Naive thymus-derived CD4-positive, alpha-beta T cell (primary cell): Measurements from ENCODE around the gene ADAMTS20. TPM values are rescaled to one million over a fixed set of nuclear protein-coding genes. Genes with fewer than 3 reads are reported as not detected.

Source experiments
- ATAC-seq: fragments of 150-1000 bp; cut with Tn5 transposase; 2 replicates; pipeline ENCODE4 v1.10.0; 2021; ENCODE audit warnings: mild to moderate bottlenecking, moderate library complexity
- CTCF ChIA-PET: fragments of 350-600 bp; sonication (Branson Sonifier 250); formaldehyde crosslinking; loops from one replicate; lab custom pipeline; 2021; ENCODE audit warnings: antibody characterized with exemption; lab: Charles Lee
- POLR2A ChIA-PET: fragments of 350-600 bp; sonication (Branson Sonifier 250); formaldehyde crosslinking; loops from one replicate; lab custom pipeline; 2021; ENCODE audit warnings: antibody characterized with exemption, inconsistent platforms; lab: Charles Lee
- DNase-seq, 9 donors: peaks; one replicate each; pipeline versions ENCODE4 v3.0.0 to v3.0.0-alpha.2; 2020 to 2022; ENCODE audit warnings: mixed read lengths in 1 of 9
- H3K27ac ChIP-seq: one replicate; pipeline ENCODE4 v1.7.0; 2013; ENCODE audit warnings: mild to moderate bottlenecking, low read depth, low read length, moderate library complexity
- H3K27me3 ChIP-seq, 2 donors: one replicate each; pipeline ENCODE4 v1.7.0; 2013; ENCODE audit warnings: low read length in 2 of 2, mild to moderate bottlenecking in 2 of 2, moderate library complexity in 2 of 2; ENCODE audit not compliant: control insufficient read depth in 2 of 2, insufficient read depth in 2 of 2
- H3K36me3 ChIP-seq, 3 experiments: 1 replicate in 2 of 3; 2 replicates in 1 of 3; pipeline ENCODE4 v1.7.0; 2013; ENCODE audit warnings: low read length in 3 of 3, mild to moderate bottlenecking in 3 of 3, moderate library complexity in 1 of 3; ENCODE audit not compliant: insufficient read depth in 3 of 3, control insufficient read depth in 2 of 3
- H3K4me1 ChIP-seq, 2 donors: one replicate each; pipeline ENCODE4 v1.7.0; 2013; ENCODE audit warnings: low read length in 2 of 2, mild to moderate bottlenecking in 2 of 2, moderate library complexity in 1 of 2; ENCODE audit not compliant: control insufficient read depth in 2 of 2, insufficient read depth in 2 of 2
- H3K4me3 ChIP-seq: 2 replicates; pipeline ENCODE4 v1.7.0; 2013; ENCODE audit warnings: mild to moderate bottlenecking, low read length
- H3K9me3 ChIP-seq, 3 experiments: 1 replicate in 2 of 3; 2 replicates in 1 of 3; pipeline ENCODE4 v1.7.0; 2013; ENCODE audit warnings: low read length in 3 of 3; ENCODE audit not compliant: control insufficient read depth in 2 of 3
- H3K27ac Mint-ChIP-seq, 9 donors: one replicate each; pipeline ENCODE4 v1.8.0; 2020 to 2022; ENCODE audit warnings: mixed read lengths in 9 of 9, mild to moderate bottlenecking in 8 of 9, moderate library complexity in 5 of 9, inconsistent platforms in 2 of 9
- H3K27me3 Mint-ChIP-seq, 5 donors: one replicate each; pipeline ENCODE4 v1.8.0; 2021 to 2022; ENCODE audit warnings: mixed read lengths in 5 of 5, mild to moderate bottlenecking in 1 of 5
- H3K36me3 Mint-ChIP-seq, 5 donors: one replicate each; pipeline ENCODE4 v1.8.0; 2020 to 2022; ENCODE audit warnings: mixed read lengths in 5 of 5, mild to moderate bottlenecking in 3 of 5, inconsistent platforms in 1 of 5
- H3K4me1 Mint-ChIP-seq, 7 donors: one replicate each; pipeline ENCODE4 v1.8.0; 2020 to 2022; ENCODE audit warnings: mixed read lengths in 7 of 7, mild to moderate bottlenecking in 3 of 7, inconsistent platforms in 1 of 7
- H3K4me3 Mint-ChIP-seq, 10 donors: one replicate each; pipeline ENCODE4 v1.8.0; 2020 to 2022; ENCODE audit warnings: mild to moderate bottlenecking in 10 of 10, mixed read lengths in 10 of 10, moderate library complexity in 6 of 10, inconsistent platforms in 2 of 10
- H3K9me3 Mint-ChIP-seq, 11 donors: one replicate each; pipeline ENCODE4 v1.8.0; 2020 to 2022; ENCODE audit warnings: mixed read lengths in 11 of 11, mild to moderate bottlenecking in 4 of 11, inconsistent platforms in 1 of 11, moderate library complexity in 1 of 11
- intact Hi-C, 2 donors: fragments of 100-400 bp; cut with micrococcal nuclease; formaldehyde crosslinking; loops; one replicate each; pipeline ENCODE4 v1.15.1; 2023
- polyA plus RNA-seq, 2 donors: library from polyadenylated mRNA; unstranded; fragments of 300-500 nt; fragmentation: Illumina TruSeq; gene quantifications; one replicate each; pipeline ENCODE4 v1.2.3, GENCODE V29; 2021
- total RNA-seq, 6 experiments: library from RNA in 5 of 6; stranded (reverse) in 5 of 6; gene quantifications; 1 replicate in 5 of 6; 2 replicates in 1 of 6; pipeline ENCODE4 v1.2.3 and lab custom pipeline; 2021 to 2026

The ADAMTS20 gene
- total and polyA plus RNA-seq, 7 experiments from 2014 or later, result not detected

DNA sequence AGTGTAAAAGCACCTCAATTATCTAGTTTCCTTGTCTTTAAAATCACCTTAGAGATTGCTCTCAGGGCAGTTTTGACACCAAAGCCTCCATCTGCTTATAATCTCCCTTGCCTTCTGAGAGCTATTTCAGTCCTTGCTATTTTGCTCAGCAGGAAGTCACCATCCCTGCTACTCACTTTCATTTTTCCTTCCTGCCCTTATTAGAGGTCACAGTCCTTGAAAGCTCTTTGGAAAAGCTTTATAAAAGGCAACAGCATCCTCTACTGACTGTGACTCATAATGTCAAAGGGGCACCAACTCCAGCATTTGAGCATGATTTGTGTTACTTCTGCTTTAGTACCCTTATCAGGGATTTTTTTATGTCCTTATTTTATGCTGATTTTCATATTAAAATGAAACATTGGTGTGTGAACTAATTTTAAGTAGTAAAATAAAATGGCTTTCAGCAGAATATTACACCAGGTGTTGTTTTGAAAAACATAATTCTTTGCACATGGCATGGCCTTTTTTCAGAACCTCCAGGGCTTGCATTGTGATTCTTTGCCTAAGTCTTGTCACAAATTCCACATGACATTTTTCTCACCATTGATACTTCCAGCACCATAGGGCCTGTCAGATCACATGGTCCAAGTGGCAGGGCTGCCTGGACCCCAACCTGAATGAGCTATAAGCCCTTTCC, 213.0 kb downstream of the ADAMTS20 start:
- Mint-ChIP-seq H3K4me3 (no peak overlapping the region), H3K27ac (no peak overlapping the region), H3K36me3 (peaks cover 0 to 6% (median 0%) of the 10 kb centered on the region in 5 donors), H3K9me3 (peaks cover 0 to 9% (median 2%) of the 10 kb centered on the region in 11 donors), H3K27me3 (peaks cover 0 to 8% (median 4%) of the 10 kb centered on the region in 5 donors), H3K4me1 (no peaks in the 10 kb centered on the region)
- H3K27me3 ChIP-seq, result no peaks in the 10 kb centered on the region
- DNase-seq, result no peak
- no peak overlapping the region for H3K4me3 ChIP-seq
- no peaks in the 10 kb centered on the region for H3K4me1 ChIP-seq
- no peaks in the 10 kb centered on the region for H3K9me3 ChIP-seq
- H3K36me3 ChIP-seq, result no peaks in the 10 kb centered on the region
- intact Hi-C loops, result no loop called here
- POLR2A ChIA-PET, result no interaction called here
- H3K27ac ChIP-seq, result no peak overlapping the region
- ATAC-seq, result no peak
- CTCF ChIA-PET, result no interaction called here

DNA sequence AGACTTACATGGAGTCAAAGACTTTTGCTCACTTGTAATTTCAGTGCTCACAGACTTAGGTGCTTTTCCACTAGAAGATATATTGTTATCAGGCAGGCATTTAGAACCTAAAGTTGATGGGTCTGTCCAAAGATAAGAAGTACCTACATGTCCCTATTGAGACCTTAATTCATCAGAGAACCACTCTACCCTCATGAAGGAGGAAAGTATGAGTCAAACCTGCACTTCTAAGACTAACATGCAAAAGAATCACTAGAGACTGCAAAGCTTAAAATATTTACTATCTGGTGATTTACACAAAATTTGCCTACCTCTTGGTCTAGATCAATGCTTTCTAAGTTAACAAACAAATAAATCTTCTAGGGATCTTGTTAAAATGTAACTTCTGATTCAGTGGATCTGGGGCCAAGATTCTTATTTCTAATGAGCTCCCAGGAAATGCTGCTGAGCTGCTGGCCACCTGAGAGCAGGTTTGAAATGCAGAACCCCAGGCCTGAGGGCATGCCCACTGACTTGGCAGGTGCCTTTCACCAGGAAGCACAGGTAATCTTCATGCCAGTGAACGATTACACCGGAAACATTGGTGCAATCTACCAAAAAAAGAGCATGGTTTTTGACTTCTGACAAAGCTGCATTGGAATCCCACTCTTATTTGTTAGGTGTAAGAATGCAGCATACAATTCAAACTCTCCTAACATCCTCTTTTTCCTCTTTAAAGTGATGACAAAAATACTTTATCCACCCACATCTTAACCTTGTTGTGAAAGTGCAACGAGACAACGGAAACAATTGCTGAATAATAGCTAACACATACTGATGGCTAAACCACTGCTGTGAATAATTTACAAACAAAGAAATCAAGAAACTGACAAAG, 214.2 kb downstream of the ADAMTS20 start:
- Histone ChIP-seq H3K27me3 (no peaks in the 10 kb centered on the region), H3K9me3 (no peaks in the 10 kb centered on the region), H3K36me3 (no peaks in the 10 kb centered on the region), H3K27ac (no peak overlapping the region), H3K4me3 (no peak overlapping the region), H3K4me1 (no peaks in the 10 kb centered on the region)
- Mint-ChIP-seq H3K9me3 (peaks cover 0 to 4% (median 0%) of the 10 kb centered on the region in 11 donors), H3K4me3 (no peak overlapping the region), H3K27me3 (peaks cover 0 to 8% (median 4%) of the 10 kb centered on the region in 5 donors), H3K27ac (no peak overlapping the region), H3K36me3 (peaks cover 0 to 6% (median 0%) of the 10 kb centered on the region in 5 donors), H3K4me1 (no peaks in the 10 kb centered on the region)
- intact Hi-C loops, result loop anchor here in 1 of 2 donors (2.0 kb wide), 1 partner anchor 855 kb away; no protein-coding TSS in a partner anchor
- CTCF ChIA-PET, result no interaction called here
- ATAC-seq (no peak), DNase-seq (no peak)
- POLR2A ChIA-PET, result no interaction called here

DNA sequence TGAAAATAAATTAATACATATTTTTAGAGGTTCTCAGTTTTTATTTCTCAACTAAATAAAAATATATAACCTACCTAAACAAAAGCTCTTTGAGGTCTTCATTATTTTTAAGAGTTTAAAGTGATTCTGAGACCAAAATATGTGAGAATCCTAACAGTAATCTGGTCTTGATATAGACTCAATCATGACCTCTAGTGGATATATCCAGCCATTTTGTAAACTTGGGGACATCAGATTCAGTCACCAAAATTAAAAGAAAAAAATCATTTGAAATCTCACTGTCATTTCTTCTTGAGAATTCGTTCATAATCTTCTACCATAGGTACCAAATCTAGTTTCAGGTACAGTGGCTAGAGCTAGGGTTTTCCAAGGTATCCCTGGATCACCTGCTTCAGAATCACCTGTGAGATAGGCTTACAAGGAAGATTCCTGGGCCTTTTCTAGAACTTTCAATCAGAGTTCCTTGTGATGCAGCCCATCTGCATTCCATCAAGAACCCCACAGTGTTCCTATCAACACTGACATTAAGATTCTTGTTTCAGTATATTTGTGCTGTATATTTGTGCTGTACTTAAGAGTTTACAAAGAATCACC, 214.9 kb downstream of the ADAMTS20 start:
- Mint-ChIP-seq H3K27ac (no peak overlapping the region), H3K27me3 (peaks cover 0 to 13% (median 7%) of the 10 kb centered on the region in 5 donors), H3K9me3 (peaks cover 0 to 2% (median 0%) of the 10 kb centered on the region in 11 donors), H3K4me3 (no peak overlapping the region), H3K36me3 (peaks cover 0 to under 1% (median 0%) of the 10 kb centered on the region in 5 donors), H3K4me1 (no peaks in the 10 kb centered on the region)
- DNase-seq (no peak), ATAC-seq (no peak)
- Histone ChIP-seq H3K27ac (no peak overlapping the region), H3K4me3 (no peak overlapping the region), H3K9me3 (no peaks in the 10 kb centered on the region), H3K36me3 (no peaks in the 10 kb centered on the region), H3K4me1 (no peaks in the 10 kb centered on the region), H3K27me3 (no peaks in the 10 kb centered on the region)
- intact Hi-C loops, result loop anchor here in 1 of 2 donors (2.0 kb wide), 1 partner anchor 854 kb away; no protein-coding TSS in a partner anchor
- POLR2A ChIA-PET, result no interaction called here
- CTCF ChIA-PET, result no interaction called here

DNA sequence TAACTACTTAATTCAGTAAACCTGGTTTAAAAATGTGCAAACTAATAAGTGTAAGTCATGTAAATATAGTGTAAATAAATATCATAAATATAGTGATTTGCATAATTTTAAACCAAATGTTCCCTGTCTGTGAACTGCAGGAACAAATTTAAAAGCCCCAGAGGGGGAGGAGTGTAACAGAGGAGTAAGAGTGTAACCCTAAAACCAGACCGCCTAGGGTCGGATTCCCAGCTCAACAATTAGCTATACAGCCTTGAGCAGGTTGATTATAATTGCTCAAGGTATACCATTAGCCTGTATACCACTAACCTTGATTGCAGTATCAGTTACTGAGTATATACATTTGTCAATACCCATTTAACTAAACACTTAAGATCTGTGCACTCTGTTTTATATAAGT, 218.4 kb downstream of the ADAMTS20 start:
- Histone ChIP-seq H3K4me1 (no peaks in the 10 kb centered on the region), H3K36me3 (no peaks in the 10 kb centered on the region), H3K4me3 (no peak overlapping the region), H3K27me3 (no peaks in the 10 kb centered on the region), H3K27ac (no peak overlapping the region), H3K9me3 (no peaks in the 10 kb centered on the region)
- no peak overlapping the region for H3K4me3 Mint-ChIP-seq
- H3K9me3 Mint-ChIP-seq, result peaks cover 0 to 5% (median 1%) of the 10 kb centered on the region in 11 donors
- ChIA-PET CTCF (no interaction called here), POLR2A (no interaction called here)
- H3K4me1 Mint-ChIP-seq, result no peaks in the 10 kb centered on the region
- H3K36me3 Mint-ChIP-seq, result no peaks in the 10 kb centered on the region
- ATAC-seq, result no peak
- H3K27me3 Mint-ChIP-seq, result peaks cover 0 to 13% (median 3%) of the 10 kb centered on the region in 5 donors
- intact Hi-C loops, result no loop called here
- DNase-seq, result no peak
- no peak overlapping the region for H3K27ac Mint-ChIP-seq

DNA sequence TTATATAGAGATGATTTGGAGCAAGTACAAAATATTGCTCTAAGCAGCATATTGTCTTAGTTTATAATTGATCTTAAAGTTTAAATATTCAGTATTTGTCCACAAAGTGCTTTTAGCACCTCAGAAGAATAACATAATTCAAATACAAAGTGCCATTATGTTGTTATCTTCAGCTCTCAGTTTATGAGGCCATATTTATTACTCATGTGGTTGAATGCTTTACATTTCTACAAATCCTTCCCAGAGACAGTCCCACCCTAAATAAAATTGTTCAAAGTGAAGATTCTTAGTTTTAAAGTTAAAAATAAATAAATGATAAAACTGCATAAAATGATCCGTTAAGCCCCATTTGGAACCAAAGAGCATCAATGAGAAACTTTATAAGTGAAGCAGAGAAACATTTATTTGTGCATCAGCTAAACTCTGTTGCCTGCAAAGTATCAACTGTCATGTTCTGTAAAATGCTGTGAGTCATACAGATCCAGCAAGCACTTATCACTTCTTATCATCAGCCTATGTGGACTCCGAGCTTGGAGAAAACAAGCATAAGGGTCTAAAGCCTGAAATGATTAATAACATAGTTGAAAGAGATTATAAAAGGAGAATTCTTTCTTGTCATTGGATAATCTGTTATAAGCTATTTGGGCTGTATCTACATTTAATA, 218.9 kb downstream of the ADAMTS20 start:
- Mint-ChIP-seq H3K9me3 (peaks cover 0 to 5% (median 1%) of the 10 kb centered on the region in 11 donors), H3K27me3 (peaks cover 0 to 13% (median 3%) of the 10 kb centered on the region in 5 donors), H3K4me1 (no peaks in the 10 kb centered on the region), H3K36me3 (no peaks in the 10 kb centered on the region), H3K4me3 (no peak overlapping the region), H3K27ac (no peak overlapping the region)
- DNase-seq (no peak), ATAC-seq (no peak)
- no peak overlapping the region for H3K4me3 ChIP-seq
- no peak overlapping the region for H3K27ac ChIP-seq
- H3K9me3 ChIP-seq, result no peaks in the 10 kb centered on the region
- POLR2A ChIA-PET, result no interaction called here
- CTCF ChIA-PET, result no interaction called here
- H3K4me1 ChIP-seq, result no peaks in the 10 kb centered on the region
- H3K27me3 ChIP-seq, result no peaks in the 10 kb centered on the region
- H3K36me3 ChIP-seq, result no peaks in the 10 kb centered on the region
- intact Hi-C loops, result no loop called here

DNA sequence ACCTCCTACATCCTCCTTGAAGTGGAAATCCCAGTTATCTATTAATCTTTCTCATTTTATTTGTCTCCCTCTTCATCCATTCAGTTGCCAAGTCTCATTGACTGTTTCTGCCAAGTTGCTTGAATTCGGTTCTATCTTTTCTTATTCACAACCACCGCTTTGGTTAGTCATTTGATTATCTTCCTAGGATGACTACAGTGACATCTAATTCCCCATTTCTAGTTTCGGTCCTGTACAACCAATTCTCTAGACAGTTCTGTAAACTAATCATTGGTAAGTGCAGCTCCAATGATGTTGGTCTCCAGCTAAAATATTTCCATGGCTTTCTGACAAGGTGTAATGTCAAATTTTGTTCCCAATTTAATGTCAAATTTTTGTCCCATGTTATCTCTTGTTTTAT, 220.1 kb downstream of the ADAMTS20 start:
- Mint-ChIP-seq H3K9me3 (peaks cover 0 to 6% (median 2%) of the 10 kb centered on the region in 11 donors), H3K36me3 (no peaks in the 10 kb centered on the region), H3K4me3 (no peak overlapping the region), H3K4me1 (no peaks in the 10 kb centered on the region), H3K27me3 (peaks cover 0 to 13% (median 3%) of the 10 kb centered on the region in 5 donors), H3K27ac (no peak overlapping the region)
- no peaks in the 10 kb centered on the region for H3K4me1 ChIP-seq
- no peak overlapping the region for H3K27ac ChIP-seq
- no peaks in the 10 kb centered on the region for H3K27me3 ChIP-seq
- no peak for ATAC-seq
- H3K36me3 ChIP-seq, result no peaks in the 10 kb centered on the region
- ChIA-PET POLR2A (no interaction called here), CTCF (no interaction called here)
- H3K4me3 ChIP-seq, result no peak overlapping the region
- DNase-seq, result no peak
- intact Hi-C loops, result no loop called here
- no peaks in the 10 kb centered on the region for H3K9me3 ChIP-seq
